IPS-20b (cell line): ENCODE data around the gene CHCHD4.

Experiments
- H3K27ac ChIP-seq: one replicate; pipeline ENCODE4 v1.5.1; 2013; ENCODE audit warnings: low read length
- H3K27me3 ChIP-seq: 2 replicates; pipeline ENCODE4 v1.6.1; 2013; ENCODE audit warnings: mild to moderate bottlenecking, low read length, inconsistent platforms; ENCODE audit not compliant: insufficient read depth
- H3K36me3 ChIP-seq: 2 replicates; pipeline ENCODE4 v1.6.1; 2013; ENCODE audit warnings: low read depth, mild to moderate bottlenecking, inconsistent platforms, low read length, moderate library complexity; ENCODE audit not compliant: insufficient read depth
- H3K4me1 ChIP-seq: 2 replicates; pipeline ENCODE4 v1.6.1; 2013; ENCODE audit warnings: mild to moderate bottlenecking, control low read depth, inconsistent platforms, low read length, moderate library complexity; ENCODE audit not compliant: insufficient read depth
- H3K4me3 ChIP-seq: 2 replicates; pipeline ENCODE4 v1.5.1; 2013; ENCODE audit warnings: mild to moderate bottlenecking, low read length, inconsistent platforms
- H3K9ac ChIP-seq: 2 replicates; pipeline ENCODE4 v1.6.1; 2013; ENCODE audit warnings: low read depth, mild to moderate bottlenecking, inconsistent platforms, low read length, moderate library complexity
- H3K9me3 ChIP-seq: 2 replicates; pipeline ENCODE4 v1.6.1; 2013; ENCODE audit warnings: mild to moderate bottlenecking, low read depth, low read length, inconsistent platforms; ENCODE audit not compliant: insufficient read depth

CHCHD4 gene

DNA sequence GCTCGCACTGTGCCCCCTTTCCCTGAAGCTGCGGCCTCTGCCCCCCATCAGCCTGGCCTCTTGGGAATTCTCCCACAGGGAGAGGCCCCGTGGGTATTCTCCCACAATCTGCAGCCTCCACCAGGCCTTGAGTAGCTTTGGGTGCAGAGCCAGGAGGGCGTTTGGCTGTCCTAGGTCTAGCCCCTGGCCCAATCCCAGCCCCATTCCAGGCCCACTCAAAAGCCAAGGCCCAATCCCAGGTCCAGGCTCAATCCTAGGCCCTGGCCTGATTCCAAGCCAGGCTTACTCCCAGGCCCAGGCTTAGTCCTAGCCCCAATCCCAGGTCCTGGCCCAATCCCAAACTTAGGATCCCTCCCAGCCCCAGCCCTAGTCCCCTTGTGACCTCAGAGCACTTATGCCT, 59.8 kb downstream of the CHCHD4 start:
- Histone ChIP-seq H3K9me3 (peaks cover 6% of the 10 kb centered on the region; the same call in 1 of the 2 replicates), H3K9ac (no peak overlapping the region), H3K27me3 (no peaks in the 10 kb centered on the region), H3K4me3 (no peak overlapping the region), H3K27ac (no peak overlapping the region), H3K36me3 (no peaks in the 10 kb centered on the region), H3K4me1 (no peaks in the 10 kb centered on the region)

DNA sequence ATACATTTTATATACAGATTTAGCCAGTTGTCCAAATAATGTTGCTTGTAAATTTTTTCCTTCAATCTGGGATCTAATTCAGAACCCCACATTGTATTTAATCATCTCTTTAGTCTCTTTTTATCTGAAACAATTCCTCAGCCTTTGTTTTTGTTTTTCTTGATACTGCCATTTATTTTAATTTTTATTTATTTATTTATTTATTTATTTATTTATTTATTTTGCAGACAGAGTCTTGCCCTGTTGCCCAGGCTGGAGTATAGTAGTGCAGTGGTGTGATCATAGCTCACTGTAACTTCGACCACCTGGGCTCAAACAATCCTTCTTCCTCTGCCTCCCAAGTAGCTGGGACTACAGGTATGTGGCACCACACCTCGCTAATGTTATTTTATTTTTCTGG, 61.5 kb downstream of the CHCHD4 start:
- Histone ChIP-seq H3K9me3 (no peaks in the 10 kb centered on the region), H3K27me3 (no peaks in the 10 kb centered on the region), H3K4me1 (no peaks in the 10 kb centered on the region), H3K27ac (no peak overlapping the region), H3K36me3 (no peaks in the 10 kb centered on the region), H3K4me3 (no peak overlapping the region), H3K9ac (no peak overlapping the region)
